Activated CD8-positive, alpha-beta T cell treated with anti-CD3 and anti-CD28 coated beads for 36 hours (primary cell): ENCODE data around the gene CSNK1A1. TPM values are rescaled to one million over a fixed set of nuclear protein-coding genes. Genes with fewer than 3 reads are reported as not detected.

Source experiments
- ATAC-seq: fragments of 200-7000 bp; cut with Tn5 transposase; one replicate; pipeline ENCODE4 v1.10.0; 2021; ENCODE audit warnings: mild to moderate bottlenecking, moderate library complexity
- CTCF ChIA-PET: fragments of 350-600 bp; sonication (Branson Sonifier 250); formaldehyde crosslinking; loops from one replicate; lab custom pipeline; 2021; ENCODE audit warnings: antibody characterized with exemption; lab: Charles Lee
- POLR2A ChIA-PET: fragments of 350-600 bp; sonication (Branson Sonifier 250); formaldehyde crosslinking; loops from one replicate; lab custom pipeline; 2021; ENCODE audit warnings: antibody characterized with exemption; lab: Charles Lee
- DNase-seq: peaks from one replicate; pipeline ENCODE4 v3.0.0-alpha.2; 2020
- H3K27ac Mint-ChIP-seq: one replicate; pipeline ENCODE4 v1.8.0; 2021; ENCODE audit warnings: mild to moderate bottlenecking, mixed read lengths
- H3K27me3 Mint-ChIP-seq: one replicate; pipeline ENCODE4 v1.8.0; 2021; ENCODE audit warnings: mixed read lengths
- H3K36me3 Mint-ChIP-seq: one replicate; pipeline ENCODE4 v1.8.0; 2021; ENCODE audit warnings: low read depth, mixed read lengths
- H3K4me1 Mint-ChIP-seq: one replicate; pipeline ENCODE4 v1.8.0; 2021; ENCODE audit warnings: low read depth, mixed read lengths
- H3K4me3 Mint-ChIP-seq: one replicate; pipeline ENCODE4 v1.8.0; 2021; ENCODE audit warnings: mild to moderate bottlenecking, moderate library complexity, mixed read lengths
- H3K9me3 Mint-ChIP-seq: one replicate; pipeline ENCODE4 v1.8.0; 2021; ENCODE audit warnings: mixed read lengths
- intact Hi-C: fragments of 100-400 bp; cut with micrococcal nuclease; formaldehyde crosslinking; loops from one replicate; pipeline ENCODE4 v1.10.0; 2022
- total RNA-seq, 2 experiments: library from RNA; stranded (reverse); gene quantifications; one replicate each; pipeline ENCODE4 v1.2.3, GENCODE V29; 2021
- TF ChIP-seq, protein P1 (sequence below): fragments of 200-600 bp; IDR thresholded peaks from one replicate; pipeline ENCODE4 v1.8.0; 2022; ENCODE audit warnings: antibody characterized with exemption, mild to moderate bottlenecking

CSNK1A1 gene
- total RNA-seq, 2 experiments from 2014 or later, result 154 to 168 TPM

DNA sequence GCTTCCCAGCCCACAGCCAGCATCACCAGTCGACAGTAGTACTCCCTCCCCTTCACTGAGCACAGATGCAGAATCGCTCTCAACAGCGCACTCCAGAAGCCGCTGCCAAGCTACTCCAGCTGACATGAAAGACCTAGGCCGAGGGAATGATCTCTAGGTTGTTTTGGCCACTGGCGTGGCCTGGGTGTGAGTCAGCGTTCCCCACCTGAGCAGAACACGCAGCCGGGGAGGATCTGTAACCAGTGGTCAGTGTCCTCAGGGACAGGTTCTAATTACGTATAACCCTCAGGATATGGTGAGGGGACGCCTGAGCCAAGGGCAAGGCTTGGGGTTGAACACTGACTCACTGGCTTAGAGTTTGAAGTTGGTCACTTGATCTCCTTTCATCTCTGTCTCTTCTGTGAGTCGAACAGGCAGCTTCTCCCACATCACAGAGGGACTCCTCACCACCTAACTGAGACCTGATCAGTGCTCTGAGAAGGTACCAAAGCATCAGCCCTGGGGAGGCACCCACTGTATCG is 95.3 kb downstream of the CSNK1A1 start:
- H3K4me1 Mint-ChIP-seq, result no peaks in the 10 kb centered on the region
- peak; percentile 30 for ATAC-seq
- TF ChIP-seq, protein P1, sequence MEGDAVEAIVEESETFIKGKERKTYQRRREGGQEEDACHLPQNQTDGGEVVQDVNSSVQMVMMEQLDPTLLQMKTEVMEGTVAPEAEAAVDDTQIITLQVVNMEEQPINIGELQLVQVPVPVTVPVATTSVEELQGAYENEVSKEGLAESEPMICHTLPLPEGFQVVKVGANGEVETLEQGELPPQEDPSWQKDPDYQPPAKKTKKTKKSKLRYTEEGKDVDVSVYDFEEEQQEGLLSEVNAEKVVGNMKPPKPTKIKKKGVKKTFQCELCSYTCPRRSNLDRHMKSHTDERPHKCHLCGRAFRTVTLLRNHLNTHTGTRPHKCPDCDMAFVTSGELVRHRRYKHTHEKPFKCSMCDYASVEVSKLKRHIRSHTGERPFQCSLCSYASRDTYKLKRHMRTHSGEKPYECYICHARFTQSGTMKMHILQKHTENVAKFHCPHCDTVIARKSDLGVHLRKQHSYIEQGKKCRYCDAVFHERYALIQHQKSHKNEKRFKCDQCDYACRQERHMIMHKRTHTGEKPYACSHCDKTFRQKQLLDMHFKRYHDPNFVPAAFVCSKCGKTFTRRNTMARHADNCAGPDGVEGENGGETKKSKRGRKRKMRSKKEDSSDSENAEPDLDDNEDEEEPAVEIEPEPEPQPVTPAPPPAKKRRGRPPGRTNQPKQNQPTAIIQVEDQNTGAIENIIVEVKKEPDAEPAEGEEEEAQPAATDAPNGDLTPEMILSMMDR, result no peak
- ChIA-PET CTCF (interaction anchor here (1.4 to 1.5 kb wide), 2 partner anchors 13 to 397 kb away, joined by 3 to 4 read pairs; no protein-coding TSS in a partner anchor), POLR2A (no interaction called here)
- no peak for DNase-seq
- H3K27me3 Mint-ChIP-seq, result no peaks in the 10 kb centered on the region
- no peaks in the 10 kb centered on the region for H3K36me3 Mint-ChIP-seq
- no peaks in the 10 kb centered on the region for H3K9me3 Mint-ChIP-seq
- intact Hi-C loops, result no loop called here
- H3K27ac Mint-ChIP-seq, result no peak overlapping the region
- H3K4me3 Mint-ChIP-seq, result no peak overlapping the region

DNA sequence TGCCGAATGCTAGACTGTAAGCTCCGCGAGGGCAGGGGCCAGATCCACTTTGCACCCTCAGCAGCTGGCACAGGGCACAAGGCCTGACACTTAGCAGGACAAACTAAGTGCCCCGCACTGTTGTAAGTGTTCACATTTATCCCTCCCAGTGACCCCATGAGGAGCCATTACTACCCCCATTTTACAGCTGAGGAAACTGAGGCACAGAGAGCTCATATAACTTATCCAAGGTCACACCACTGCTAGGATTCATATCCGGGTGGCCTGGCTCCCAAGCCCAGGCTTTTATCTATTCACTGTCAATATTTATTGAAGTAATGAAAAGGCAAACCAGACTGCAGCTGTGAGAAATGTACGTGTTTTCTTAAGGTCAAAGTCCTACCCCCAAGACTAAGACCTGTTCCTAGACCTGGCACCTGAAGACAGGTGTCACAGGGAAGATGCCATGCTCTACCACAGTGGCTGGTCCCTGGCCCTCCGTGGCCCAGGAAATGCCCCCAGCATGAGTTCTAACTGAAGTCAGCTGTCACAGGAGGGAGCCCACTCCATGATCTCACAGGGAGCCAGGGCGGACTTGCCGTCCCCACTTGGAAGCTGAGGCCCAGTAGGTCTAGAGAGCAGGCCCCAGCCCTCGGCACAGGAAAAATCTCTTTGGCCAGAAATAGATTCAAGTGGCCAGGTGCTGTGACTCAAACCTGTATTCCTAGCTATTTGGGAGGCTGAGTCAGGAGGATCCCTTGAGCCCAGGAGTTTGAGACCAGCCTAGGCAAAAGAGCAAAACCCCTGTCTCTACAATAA is 97.4 kb downstream of the CSNK1A1 start:
- no peak overlapping the region for H3K27ac Mint-ChIP-seq
- H3K4me3 Mint-ChIP-seq, result no peak overlapping the region
- ATAC-seq (no peak), DNase-seq (no peak)
- TF ChIP-seq, protein P1, result no peak
- CTCF ChIA-PET, result interaction anchor here (1.1 to 1.8 kb wide), 3 partner anchors 11 to 20 kb away, joined by 3 to 7 read pairs (median 4); no protein-coding TSS in a partner anchor
- POLR2A ChIA-PET, result no interaction called here
- H3K9me3 Mint-ChIP-seq, result no peaks in the 10 kb centered on the region
- intact Hi-C loops, result no loop called here
- H3K27me3 Mint-ChIP-seq, result no peaks in the 10 kb centered on the region
- no peaks in the 10 kb centered on the region for H3K4me1 Mint-ChIP-seq
- H3K36me3 Mint-ChIP-seq, result no peaks in the 10 kb centered on the region

DNA sequence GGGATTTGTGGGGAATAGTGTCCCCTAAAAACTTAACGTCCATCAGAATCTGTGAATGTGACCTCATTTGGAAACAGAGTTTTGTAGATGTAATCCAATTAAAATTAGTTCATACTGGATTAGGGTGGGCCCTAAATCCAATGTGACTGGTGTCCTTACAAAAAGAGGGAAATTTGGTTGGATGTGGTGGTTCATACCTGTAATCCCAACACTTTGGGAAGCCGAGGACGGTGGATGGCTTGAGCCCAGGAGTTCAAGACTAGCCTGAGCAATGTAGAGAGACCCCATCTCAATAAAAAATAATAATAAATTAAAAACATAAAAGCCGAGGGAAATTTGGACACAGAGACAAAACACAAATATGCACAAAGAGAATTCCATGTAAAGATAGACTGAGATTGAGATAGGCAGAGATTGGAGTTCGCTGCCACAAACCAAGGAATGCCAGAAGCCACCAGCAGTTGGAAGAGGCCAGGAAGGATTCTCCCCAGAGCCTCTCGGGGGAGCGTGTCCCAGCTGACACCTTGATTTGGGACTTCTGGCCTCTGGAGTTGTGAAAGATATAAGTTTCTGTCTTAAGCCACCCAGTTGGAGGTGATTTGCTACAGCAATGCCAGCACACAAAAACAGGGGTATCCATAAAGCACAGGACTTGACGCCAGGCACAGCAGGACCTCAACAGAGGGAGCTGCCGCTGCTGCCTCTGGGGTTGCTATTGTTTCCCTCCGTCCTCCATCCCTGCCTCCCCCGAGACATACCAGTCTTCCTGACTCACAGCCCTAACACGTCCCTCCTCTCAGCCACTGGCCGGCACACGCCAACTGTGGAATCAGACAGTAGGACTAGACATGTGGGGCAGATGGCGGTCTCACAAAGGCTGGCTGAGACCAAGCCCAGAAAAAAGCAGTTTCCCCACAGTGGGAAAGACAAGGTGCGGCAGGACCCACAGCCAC is 98.3 kb downstream of the CSNK1A1 start:
- intact Hi-C loops, result no loop called here
- ChIA-PET POLR2A (no interaction called here), CTCF (interaction anchor here (1.1 to 2.2 kb wide), 3 partner anchors 10 to 21 kb away, joined by 3 to 11 read pairs (median 7); no protein-coding TSS in a partner anchor)
- DNase-seq, result no peak
- Mint-ChIP-seq H3K27ac (no peak overlapping the region), H3K36me3 (no peaks in the 10 kb centered on the region), H3K4me3 (no peak overlapping the region), H3K9me3 (no peaks in the 10 kb centered on the region), H3K27me3 (no peaks in the 10 kb centered on the region), H3K4me1 (no peaks in the 10 kb centered on the region)
- no peak for ATAC-seq
- TF ChIP-seq, protein P1, result no peak

DNA sequence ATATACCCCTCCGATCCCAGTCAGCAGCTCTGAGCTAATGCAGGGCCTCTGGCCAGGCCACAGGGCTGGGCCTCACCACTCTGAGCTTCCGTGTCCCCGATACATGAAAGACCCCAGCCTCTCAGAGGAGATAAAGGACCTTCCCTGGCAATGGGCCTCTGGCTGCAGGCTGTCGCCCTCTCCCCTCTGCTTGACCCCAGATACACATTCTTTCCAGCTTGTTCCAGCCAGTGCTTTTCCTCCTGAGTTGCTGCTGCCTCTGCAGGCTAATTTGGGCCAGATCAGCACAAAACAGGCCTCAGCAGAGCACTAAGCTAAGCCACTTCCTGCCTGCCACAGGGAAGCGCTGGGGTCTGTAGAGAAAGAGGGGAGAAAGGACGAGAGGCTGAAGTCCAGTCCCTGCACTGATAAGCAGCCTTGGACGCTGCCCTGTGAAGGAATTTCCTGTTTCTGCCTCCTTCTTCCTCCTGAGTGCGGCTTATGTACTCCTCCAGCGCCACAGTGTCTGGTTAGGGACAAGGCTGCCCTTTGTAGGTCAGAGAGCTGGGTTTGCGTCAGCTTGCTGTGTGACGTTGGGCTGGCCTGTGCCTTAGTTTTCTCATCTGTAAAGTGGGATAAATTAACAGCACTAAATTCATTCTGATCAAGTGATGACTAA is 99.1 kb downstream of the CSNK1A1 start:
- no peak for DNase-seq
- no peaks in the 10 kb centered on the region for H3K27me3 Mint-ChIP-seq
- H3K27ac Mint-ChIP-seq, result no peak overlapping the region
- intact Hi-C loops, result no loop called here
- TF ChIP-seq, protein P1, result no peak
- no peaks in the 10 kb centered on the region for H3K9me3 Mint-ChIP-seq
- CTCF ChIA-PET, result interaction anchor here (1.8 to 2.2 kb wide), 2 partner anchors 9 to 17 kb away, joined by 7 to 11 read pairs; no protein-coding TSS in a partner anchor
- no peak for ATAC-seq
- POLR2A ChIA-PET, result no interaction called here
- H3K4me1 Mint-ChIP-seq, result no peaks in the 10 kb centered on the region
- H3K36me3 Mint-ChIP-seq, result no peaks in the 10 kb centered on the region
- H3K4me3 Mint-ChIP-seq, result no peak overlapping the region
